NT2/D1 (cell line): Measurements from ENCODE around the gene GRID2.
"Not testable (repeated sequence)": the region's sequence is repeated elsewhere in the genome, so short reads cannot be mapped to it uniquely, and the experiment has no call there.

Experiments used
- DNase-seq: peaks from one replicate; pipeline ENCODE4 v3.0.0-alpha.2; 2011; ENCODE audit warnings: low read depth, low spot score
- H3K27me3 ChIP-seq: 2 replicates; pipeline ENCODE4 v1.6.0; 2011; ENCODE audit warnings: mild to moderate bottlenecking; ENCODE audit not compliant: insufficient read length, insufficient read depth
- H3K36me3 ChIP-seq: 2 replicates; pipeline ENCODE4 v1.6.1; 2011; ENCODE audit warnings: mild to moderate bottlenecking, low read length, mixed read lengths; ENCODE audit not compliant: insufficient read depth, insufficient read length
- H3K4me1 ChIP-seq: 2 replicates; pipeline ENCODE4 v1.5.1; 2011; ENCODE audit not compliant: insufficient read depth, insufficient read length
- H3K4me3 ChIP-seq: 2 replicates; pipeline ENCODE4 v1.5.1; 2011; ENCODE audit warnings: low read depth; ENCODE audit not compliant: insufficient read length
- H3K9ac ChIP-seq: 2 replicates; pipeline ENCODE4 v1.6.0; 2011; ENCODE audit warnings: low read depth; ENCODE audit not compliant: insufficient read length
- H3K9me3 ChIP-seq: 2 replicates; pipeline ENCODE4 v1.5.1; 2011; ENCODE audit warnings: mild to moderate bottlenecking, low read length; ENCODE audit not compliant: insufficient read depth
- SUZ12 ChIP-seq: IDR thresholded peaks from 2 replicates; pipeline ENCODE4 v1.6.1; 2011; ENCODE audit not compliant: insufficient read length, insufficient read depth; ENCODE audit errors: extremely low read depth
- YY1 ChIP-seq: IDR thresholded peaks from 2 replicates; pipeline ENCODE4 v1.6.1; 2011; ENCODE audit not compliant: insufficient read length, insufficient read depth
- ZNF274 ChIP-seq: IDR thresholded peaks from 2 replicates; pipeline ENCODE4 v1.6.1; 2011; ENCODE audit warnings: mild to moderate bottlenecking, low read depth, low read length

GRID2 gene

DNA sequence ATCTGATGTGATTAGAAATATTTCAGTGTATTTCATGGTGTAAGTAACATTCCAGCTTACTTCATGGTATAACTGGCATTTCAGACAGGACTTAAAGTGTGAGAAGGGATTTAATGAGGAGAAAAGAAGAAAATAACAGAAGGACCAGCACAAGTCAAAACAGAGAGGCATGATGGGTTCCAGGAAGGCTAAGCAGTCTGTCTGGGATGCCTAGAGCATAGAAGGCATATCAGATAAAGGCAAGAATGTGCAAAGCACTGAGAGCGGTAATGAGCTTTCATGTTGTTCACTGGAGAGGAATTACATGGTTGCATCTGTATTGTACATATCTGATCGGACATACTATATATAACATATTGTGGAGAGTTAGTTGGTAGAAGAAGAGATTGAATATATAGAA lies 54.2 kb downstream of the GRID2 start:
- H3K9ac ChIP-seq = no peak overlapping the region
- no peaks in the 10 kb centered on the region for H3K9me3 ChIP-seq
- no peak overlapping the region for H3K4me3 ChIP-seq
- no peaks in the 10 kb centered on the region for H3K36me3 ChIP-seq
- DNase-seq = no peak
- no peak for TF ChIP-seq SUZ12
- TF ChIP-seq ZNF274 = no peak
- no peak for TF ChIP-seq YY1
- no peaks in the 10 kb centered on the region for H3K27me3 ChIP-seq
- H3K4me1 ChIP-seq = no peaks in the 10 kb centered on the region

DNA sequence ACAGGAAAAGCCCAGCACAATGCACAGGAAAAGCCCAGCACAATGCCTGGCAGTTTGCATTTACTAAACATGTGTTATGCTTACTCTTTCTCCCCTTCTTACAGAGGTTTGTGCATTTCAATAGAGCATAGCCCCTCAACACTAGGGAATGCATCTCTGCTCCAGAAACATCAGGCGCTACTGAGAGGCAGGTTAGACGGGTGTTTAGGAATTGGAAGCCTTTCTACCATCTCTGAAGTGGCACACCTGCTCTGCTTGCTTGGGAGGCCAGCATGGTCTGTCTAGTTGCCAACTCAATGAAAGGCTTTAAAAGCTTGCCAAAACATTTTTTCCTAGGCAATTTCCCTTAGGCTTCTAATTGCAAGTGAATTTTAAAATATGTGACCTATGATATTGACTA lies 55.7 kb downstream of the GRID2 start:
- no peaks in the 10 kb centered on the region for H3K27me3 ChIP-seq
- no peak for TF ChIP-seq SUZ12
- no peak for TF ChIP-seq YY1
- TF ChIP-seq ZNF274 = no peak
- H3K9me3 ChIP-seq = no peaks in the 10 kb centered on the region
- H3K4me3 ChIP-seq = no peak overlapping the region
- no peaks in the 10 kb centered on the region for H3K36me3 ChIP-seq
- no peak overlapping the region for H3K9ac ChIP-seq
- peak; percentile 0 for DNase-seq
- H3K4me1 ChIP-seq = no peaks in the 10 kb centered on the region

DNA sequence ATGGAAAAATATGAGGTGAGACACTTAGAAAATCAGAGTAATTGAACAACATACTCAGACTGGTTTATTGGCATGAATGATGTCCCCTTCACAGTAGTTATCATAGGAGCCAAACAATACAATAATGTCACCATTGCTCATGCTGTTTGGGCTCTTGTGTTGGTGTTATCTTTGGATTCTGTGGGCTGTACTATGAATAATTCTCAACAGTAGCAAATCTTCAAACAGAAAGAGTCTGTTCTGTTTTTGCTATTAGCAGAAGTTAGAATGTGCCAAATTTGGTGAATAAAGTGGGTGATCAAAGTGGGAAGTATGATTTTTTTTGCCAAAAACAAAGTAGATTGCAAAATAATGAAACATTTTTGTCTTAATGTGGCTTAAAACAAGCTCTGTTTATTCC lies 58.3 kb downstream of the GRID2 start:
- no peaks in the 10 kb centered on the region for H3K4me1 ChIP-seq

DNA sequence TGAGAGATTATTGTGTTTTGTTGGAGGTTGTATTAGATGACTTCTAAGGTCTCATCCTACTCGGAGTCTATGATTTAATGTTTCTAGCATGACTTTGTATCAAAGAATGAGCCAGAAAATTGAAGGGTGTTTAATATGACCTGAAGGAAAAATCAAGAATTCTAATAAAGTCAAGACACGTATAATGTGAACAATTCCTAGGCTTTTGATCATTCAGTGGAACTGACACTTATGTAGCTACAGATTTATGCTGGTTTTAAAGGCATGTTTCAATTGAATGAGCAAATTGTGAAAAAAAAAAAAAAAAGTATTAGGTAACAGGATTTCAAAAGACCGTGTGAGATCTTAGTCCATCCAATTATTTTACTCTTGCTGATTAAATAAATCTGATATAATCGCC lies 64.9 kb downstream of the GRID2 start:
- H3K4me1 ChIP-seq = no peaks in the 10 kb centered on the region
- H3K27me3 ChIP-seq = no peaks in the 10 kb centered on the region
- no peak overlapping the region for H3K9ac ChIP-seq
- no peaks in the 10 kb centered on the region for H3K9me3 ChIP-seq
- DNase-seq = no peak
- TF ChIP-seq YY1 (no peak), SUZ12 (no peak), ZNF274 (no peak)
- no peaks in the 10 kb centered on the region for H3K36me3 ChIP-seq
- no peak overlapping the region for H3K4me3 ChIP-seq

More for the DNA sequence above, 58.3 kb downstream of the GRID2 start:
- DNase-seq = no peak
- H3K27me3 ChIP-seq = no peaks in the 10 kb centered on the region
- TF ChIP-seq SUZ12 = no peak
- no peak for TF ChIP-seq ZNF274
- no peak for TF ChIP-seq YY1
- no peaks in the 10 kb centered on the region for H3K9me3 ChIP-seq
- H3K9ac ChIP-seq = no peak overlapping the region
- no peak overlapping the region for H3K4me3 ChIP-seq
- H3K36me3 ChIP-seq = no peaks in the 10 kb centered on the region

DNA sequence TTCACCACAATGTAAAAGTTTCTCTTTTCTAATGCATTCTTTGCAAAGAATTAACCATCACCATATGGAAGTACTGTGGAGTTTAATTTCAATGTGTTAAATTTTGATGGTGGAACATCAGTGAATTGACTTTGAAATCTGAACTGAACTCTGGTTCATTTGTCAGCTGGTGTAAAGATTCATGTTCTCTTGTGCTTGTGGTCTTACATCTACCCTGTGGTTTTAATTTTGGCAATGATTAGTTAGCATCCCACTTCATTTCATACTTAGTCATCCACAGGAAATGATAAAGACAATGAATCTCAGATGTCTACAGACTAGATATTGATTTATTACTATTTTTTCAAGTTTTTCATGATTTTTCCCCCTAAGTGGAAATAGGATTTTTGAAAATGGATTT lies 77.8 kb downstream of the GRID2 start:
- no peaks in the 10 kb centered on the region for H3K36me3 ChIP-seq

DNA sequence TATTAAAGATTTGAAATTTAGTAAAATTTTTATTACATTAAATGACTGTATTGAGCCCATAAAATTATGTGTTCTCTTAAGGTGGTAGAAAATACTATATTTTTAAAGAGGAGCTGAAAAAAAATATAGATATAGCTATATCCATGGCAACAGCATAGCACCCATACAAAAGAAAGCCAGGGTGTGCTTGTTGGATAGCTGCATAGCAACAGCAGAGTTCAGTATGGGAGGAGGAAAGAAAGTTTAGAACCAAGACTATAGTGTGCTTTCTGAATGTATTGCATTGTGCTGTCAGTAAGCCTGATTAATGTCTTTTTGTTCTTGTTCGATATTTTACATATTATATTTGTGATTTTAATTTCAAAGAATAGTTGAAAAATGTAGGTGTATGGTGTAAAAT lies 78.4 kb downstream of the GRID2 start:
- Histone ChIP-seq H3K36me3 (no peaks in the 10 kb centered on the region), H3K9me3 (no peaks in the 10 kb centered on the region; the same call in 1 of the 2 replicates), H3K9ac (no peak overlapping the region), H3K4me3 (no peak overlapping the region), H3K27me3 (no peaks in the 10 kb centered on the region), H3K4me1 (no peaks in the 10 kb centered on the region)
- no peak for DNase-seq
- TF ChIP-seq SUZ12 = no peak

More for the DNA sequence above, 77.8 kb downstream of the GRID2 start:
- Histone ChIP-seq H3K4me1 (no peaks in the 10 kb centered on the region), H3K9me3 (peaks cover 2% of the 10 kb centered on the region; the same call in 1 of the 2 replicates), H3K27me3 (no peaks in the 10 kb centered on the region), H3K4me3 (no peak overlapping the region), H3K9ac (no peak overlapping the region)
- DNase-seq = no peak
- no peak for TF ChIP-seq ZNF274
- no peak for TF ChIP-seq SUZ12
- TF ChIP-seq YY1 = no peak

DNA sequence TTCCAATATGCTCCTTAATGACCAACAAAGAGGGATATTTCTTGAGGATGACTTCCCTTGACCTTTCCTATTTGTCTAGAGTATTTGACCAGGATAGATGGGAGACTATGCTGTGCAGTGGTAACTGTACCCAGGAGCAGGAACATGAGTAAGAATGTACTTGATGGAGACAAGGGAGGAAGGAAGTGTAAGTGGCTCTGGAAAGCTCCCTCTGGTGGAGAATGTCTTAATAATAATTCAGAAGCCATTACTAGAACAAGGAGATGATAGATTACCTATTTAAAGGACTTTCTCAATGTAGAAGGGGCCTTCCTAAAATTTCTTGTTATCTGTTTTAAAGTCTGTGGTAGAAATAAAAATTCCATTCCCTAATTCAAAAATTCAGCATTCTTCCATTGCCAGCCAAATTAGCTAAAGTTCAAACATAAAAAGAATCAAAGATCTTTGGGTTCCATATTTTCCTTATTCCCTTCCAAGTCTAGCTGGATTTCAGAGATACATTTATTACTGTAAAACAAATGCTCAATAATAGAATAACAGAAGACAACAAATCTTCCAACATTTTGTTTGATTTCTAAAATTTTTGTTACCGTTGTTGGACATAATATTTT lies 83.8 kb downstream of the GRID2 start:
- TF ChIP-seq YY1 (no peak), SUZ12 (no peak), ZNF274 (no peak)
- Histone ChIP-seq H3K9ac (no peak overlapping the region), H3K4me1 (no peaks in the 10 kb centered on the region), H3K36me3 (no peaks in the 10 kb centered on the region), H3K9me3 (no peaks in the 10 kb centered on the region), H3K27me3 (no peaks in the 10 kb centered on the region), H3K4me3 (no peak overlapping the region)
- peak; percentile 28 for DNase-seq

DNA sequence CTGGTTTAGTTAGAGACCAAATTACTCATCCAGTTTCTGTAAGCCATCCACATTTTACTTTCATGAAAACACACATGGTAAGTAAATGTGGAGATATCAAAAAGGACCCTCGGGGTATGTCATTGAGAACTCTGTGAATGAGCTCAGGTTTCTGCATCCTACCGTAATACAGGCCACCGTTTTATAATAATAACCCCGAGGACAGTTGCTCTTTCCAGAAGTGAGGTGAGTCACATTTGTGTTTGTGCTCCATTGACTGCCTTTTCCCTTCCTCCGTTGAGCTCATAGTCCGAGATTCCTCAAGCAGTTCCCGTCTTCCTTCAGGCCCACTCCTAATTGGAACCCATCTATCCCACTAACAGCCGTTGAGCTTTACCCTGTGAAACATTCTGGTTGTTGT lies 95.3 kb downstream of the GRID2 start:
- no peaks in the 10 kb centered on the region for H3K9me3 ChIP-seq
- no peaks in the 10 kb centered on the region for H3K27me3 ChIP-seq
- H3K4me3 ChIP-seq = no peak overlapping the region
- no peaks in the 10 kb centered on the region for H3K4me1 ChIP-seq
- no peak overlapping the region for H3K9ac ChIP-seq
- TF ChIP-seq YY1 = no peak
- no peak for TF ChIP-seq SUZ12
- no peak for TF ChIP-seq ZNF274
- no peak for DNase-seq
- H3K36me3 ChIP-seq = no peaks in the 10 kb centered on the region

DNA sequence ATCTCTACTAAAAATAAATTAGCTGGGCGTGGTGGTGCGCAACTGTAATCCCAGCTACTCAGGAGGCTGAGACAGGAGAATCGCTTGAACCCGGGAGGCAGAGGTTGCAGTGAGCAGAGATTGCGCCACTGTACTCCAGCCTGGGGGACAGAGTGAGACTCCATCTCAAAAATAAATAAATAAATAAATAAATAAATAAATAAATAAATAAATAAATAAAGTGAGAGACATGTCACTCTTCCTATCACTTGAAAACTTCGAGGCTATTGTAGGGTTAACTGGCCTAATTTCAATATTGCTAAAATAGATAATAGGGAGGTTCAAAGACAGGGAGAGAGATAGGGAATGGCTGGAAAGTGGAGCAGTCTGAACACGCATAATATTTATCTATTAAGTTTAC lies 99.8 kb downstream of the GRID2 start:
- H3K4me3 ChIP-seq, DNase-seq, H3K27me3 ChIP-seq: not testable (repeated sequence)

More for the DNA sequence above, 99.8 kb downstream of the GRID2 start:
- H3K9ac ChIP-seq, H3K9me3 ChIP-seq, H3K36me3 ChIP-seq, H3K4me1 ChIP-seq: not testable (repeated sequence)
